AG09309 (cell line): ENCODE results near the gene COL23A1.

Source experiments
- DNase-seq: peaks from one replicate; pipeline ENCODE4 v3.0.0-alpha.2; 2010; ENCODE audit warnings: low read depth
- H3K4me3 ChIP-seq: 2 replicates; pipeline ENCODE4 v1.5.1; 2011; ENCODE audit warnings: mild to moderate bottlenecking, low read depth, low read length, moderate library complexity; ENCODE audit not compliant: control insufficient read depth
- CTCF ChIP-seq: IDR thresholded peaks from 2 replicates; pipeline ENCODE4 v1.5.1; 2011; ENCODE audit warnings: mild to moderate bottlenecking, low read depth, low read length, inconsistent platforms; ENCODE audit not compliant: insufficient read depth, control insufficient read depth; ENCODE audit errors: missing control alignments

COL23A1 gene

DNA sequence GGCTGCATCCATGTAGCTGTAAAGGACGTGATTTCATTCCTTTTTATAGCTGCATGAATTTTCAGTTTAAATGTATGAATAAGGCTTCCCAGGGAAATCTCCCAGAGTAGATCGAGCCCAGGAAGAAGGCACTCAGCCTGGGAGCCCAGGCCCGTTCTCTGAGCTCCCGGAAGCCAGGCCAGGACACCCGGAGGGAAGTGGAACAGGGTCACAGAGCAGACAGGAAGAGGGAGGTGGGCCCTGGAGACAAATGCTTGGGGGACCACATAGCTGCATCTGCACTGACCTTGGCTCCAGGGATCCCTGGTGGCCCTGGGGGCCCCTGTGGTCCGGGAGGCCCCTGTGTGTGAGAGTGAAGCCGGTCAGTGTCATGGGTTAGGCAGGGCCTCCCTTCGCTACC is 337.9 kb downstream of the COL23A1 start:
- DNase-seq, result no peak
- no peak overlapping the region for H3K4me3 ChIP-seq
- TF ChIP-seq CTCF, result no peak

DNA sequence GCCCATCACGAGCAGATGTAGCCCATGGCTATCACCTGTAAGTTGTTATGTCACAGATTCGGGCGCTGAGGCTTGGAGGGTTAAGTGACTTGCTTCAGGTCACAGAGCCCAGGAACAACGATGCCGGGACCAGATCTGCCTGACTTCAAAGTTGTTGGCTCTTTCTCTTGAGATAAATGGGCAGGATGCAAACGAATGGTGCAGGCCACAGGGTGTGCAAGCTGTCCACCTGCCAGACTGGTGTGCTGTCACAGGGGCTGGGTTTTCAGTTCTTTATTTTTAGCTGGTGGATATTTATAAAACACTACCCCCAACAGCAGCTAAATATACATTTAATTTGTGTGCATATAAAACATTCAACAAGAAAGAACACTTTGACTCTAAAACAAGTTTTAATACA is 339.9 kb downstream of the COL23A1 start:
- TF ChIP-seq CTCF, result no peak
- H3K4me3 ChIP-seq, result no peak overlapping the region
- DNase-seq, result no peak

DNA sequence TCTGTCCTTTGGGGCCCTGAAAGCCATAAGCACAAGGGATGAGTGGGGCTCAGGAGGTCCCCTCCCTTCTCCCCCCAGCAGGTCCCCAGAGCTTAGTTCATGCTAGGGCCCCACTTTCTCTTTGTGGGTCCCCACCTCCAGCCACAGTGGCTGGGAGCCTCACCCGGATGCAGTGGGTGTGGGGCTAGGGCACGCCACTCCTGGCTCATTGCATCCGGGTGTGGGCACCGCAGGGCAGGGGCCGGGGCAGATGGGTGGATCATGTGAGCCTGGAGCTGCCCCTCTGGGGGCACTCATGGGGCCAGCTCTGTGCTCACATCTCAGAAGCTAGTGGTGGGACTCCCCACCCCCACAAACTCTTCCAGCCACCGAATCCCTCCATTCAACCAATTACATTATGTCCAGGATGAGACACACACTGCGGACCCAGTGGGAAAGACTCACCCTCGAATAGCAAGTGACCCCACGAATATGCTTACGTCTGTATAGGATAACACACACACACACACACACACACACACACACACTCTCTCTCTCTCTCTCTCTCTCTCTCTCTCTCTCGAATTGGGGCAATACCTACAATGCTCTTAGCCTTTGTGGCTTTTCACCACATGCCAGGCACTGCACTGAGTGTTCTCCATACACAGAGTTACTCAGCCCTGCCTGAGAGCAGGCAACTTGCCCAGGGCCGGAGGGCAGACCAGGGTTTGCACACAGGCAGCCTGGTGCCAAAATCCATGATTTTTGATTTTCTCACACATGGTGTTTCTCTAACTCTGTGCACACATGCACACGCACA is 340.8 kb downstream of the COL23A1 start:
- peak; percentile 79 for DNase-seq
- H3K4me3 ChIP-seq, result no peak overlapping the region
- TF ChIP-seq CTCF, result no peak

- TF ChIP-seq CTCF, result no peak
- no peak overlapping the region for H3K4me3 ChIP-seq
- no peak for DNase-seq
These were observed 341.4 kb downstream of the COL23A1 start for GRCh38 chr5:178248750-178249149.

- no peak for TF ChIP-seq CTCF
- H3K4me3 ChIP-seq, result no peak overlapping the region
- no peak for DNase-seq
These were observed 342.4 kb downstream of the COL23A1 start for GRCh38 chr5:178247481-178248456.

- TF ChIP-seq CTCF, result no peak
- no peak overlapping the region for H3K4me3 ChIP-seq
- DNase-seq, result no peak
These were observed 343.4 kb downstream of the COL23A1 start for GRCh38 chr5:178246624-178247279.
